PFSK-1 (cell line): ENCODE results near the gene EMSY.

Experiments used
- SIN3A ChIP-seq: IDR thresholded peaks from 2 replicates; pipeline ENCODE4 v1.6.1; 2012; ENCODE audit warnings: mild to moderate bottlenecking, low read length, moderate library complexity, borderline replicate concordance; ENCODE audit not compliant: insufficient read depth
- TAF1 ChIP-seq: IDR thresholded peaks from 2 replicates; pipeline ENCODE4 v1.6.1; 2012; ENCODE audit warnings: low read length, control low read depth, borderline replicate concordance; ENCODE audit not compliant: insufficient read depth

GRCh38 chr11:76415073-76415472 is 29.7 kb upstream of the EMSY start:
- TF ChIP-seq TAF1 (no peak), SIN3A (no peak)
